GM19372 (cell line): Measurements from ENCODE around the gene HEPN1.

Experiments
- ATAC-seq: cut with Tn5 transposase; IDR thresholded peaks from one replicate; pipeline ENCODE4 v1.9.1; 2021; ENCODE audit warnings: mild to moderate bottlenecking, low read depth, moderate library complexity; ENCODE audit not compliant: unreplicated experiment

Gene HEPN1

DNA sequence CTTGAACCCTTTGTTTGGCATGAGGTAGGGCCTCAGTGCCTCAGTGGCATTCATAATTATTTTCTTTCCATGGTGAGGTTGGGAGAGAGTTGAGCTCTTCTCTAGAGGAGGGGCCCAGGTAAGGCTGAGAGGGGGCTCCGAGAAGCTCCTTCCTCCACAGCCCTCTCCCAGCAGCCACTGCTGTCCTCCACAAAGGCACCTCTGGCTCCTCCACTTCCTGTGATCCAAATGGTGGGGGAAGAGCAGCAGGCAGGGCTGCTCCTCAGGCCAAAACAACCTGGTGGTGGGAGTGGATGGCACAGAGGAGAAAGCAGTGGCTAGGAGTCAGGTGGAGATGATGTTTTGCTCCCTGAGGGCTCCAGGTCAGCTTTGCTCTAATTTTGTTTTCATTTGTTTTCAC, 34.7 kb upstream of the HEPN1 start:
- ATAC-seq, result no peak

DNA sequence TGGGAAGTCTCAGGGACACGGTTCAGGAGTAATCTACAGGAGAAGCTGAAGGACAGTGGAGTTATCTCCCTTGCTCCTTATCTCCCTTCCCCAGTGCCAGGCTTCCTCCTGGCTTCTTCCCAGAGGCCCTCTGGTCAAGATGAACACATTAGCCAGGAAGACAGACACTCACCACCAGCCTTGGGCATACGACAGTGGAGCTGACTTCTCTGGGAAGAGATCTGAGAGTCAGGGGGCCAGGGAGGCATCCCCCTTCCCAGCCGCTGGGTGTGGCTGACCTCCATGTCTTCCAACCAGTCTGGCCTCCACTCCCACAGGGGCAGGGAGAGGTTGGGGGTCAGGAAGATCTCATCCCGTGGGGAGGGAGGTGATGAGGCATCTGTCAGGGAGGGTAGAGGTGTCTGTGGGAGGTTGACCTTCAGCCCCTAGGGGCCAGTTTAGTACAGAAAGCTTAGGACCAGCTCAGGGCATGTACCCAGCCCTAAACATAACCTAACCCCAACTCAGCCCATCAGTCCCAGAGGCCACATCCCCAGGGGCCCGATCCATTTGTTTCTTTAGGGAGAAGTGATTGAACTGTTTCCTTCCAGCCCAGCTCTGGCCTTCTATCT, 34.1 kb upstream of the HEPN1 start:
- ATAC-seq, result no peak

DNA sequence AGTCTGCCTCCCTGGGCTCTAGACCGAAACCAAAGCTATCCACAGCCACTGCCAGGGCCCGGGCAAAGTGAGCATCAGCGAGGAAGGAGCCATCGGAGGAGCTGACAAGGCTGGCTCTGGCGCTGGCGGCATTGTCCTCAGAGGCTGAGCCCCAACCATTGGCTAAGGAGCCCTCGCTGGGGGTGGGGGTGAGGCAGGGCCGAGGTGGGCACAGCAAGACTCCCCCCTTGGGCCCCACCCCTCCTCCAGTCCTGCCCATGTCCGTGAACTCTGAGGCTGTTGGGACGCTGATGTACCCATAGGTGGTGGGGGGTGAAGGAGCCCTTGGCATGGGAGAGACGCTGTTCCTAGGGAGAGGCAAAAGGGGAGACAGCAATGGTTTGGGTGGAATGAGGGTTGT, 32.6 kb upstream of the HEPN1 start:
- no peak for ATAC-seq

DNA sequence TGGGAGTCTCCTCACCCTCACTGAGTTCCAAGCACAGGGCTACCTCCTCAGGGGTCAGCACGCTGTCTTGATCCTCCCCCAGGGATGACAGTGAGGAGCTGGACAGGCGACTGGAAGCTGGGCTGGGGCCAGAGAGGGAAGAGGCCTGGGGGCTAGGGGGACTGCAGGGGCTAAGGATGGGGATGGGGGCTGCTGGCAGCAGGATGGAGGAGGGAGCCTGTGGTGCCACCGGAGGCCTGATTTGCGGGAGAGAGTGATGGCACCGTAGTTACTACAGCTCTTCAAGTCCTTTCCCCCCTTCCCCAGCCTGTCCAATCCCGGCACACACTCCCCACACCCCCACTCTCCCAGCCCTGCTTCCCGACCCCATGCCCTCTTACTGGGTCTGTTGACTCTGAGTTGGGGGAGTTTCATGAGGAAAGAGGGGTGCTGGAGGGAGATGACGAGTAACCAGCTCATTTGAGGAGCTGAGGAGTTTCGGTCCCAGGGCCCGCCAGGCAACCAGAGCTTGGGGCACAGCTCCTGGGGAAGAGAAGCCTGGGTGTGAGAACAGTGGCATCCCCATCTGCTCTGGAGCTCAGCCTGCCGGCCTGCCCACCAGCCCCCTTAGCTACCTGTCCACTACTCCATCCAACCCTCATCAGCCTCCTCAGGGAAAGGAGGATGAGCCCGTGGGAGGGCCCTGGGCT, 31.9 kb upstream of the HEPN1 start:
- ATAC-seq, result no peak

DNA sequence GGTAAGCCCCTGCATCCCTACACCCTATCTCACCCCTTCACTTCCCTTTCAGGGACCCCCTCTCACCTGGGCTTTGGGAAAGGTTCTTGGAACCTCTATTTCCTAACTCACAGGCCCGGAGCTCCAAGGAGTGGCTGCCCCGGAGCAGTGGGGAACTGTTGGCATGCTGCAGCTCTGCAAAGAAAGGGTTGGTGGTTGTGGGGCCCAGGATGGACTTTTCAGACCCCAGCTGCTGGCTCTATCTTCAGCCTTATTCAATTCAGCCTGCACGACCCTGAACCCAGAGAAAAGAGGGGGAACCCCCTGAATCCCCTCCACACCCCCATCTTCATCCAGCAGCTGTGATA, 31.4 kb upstream of the HEPN1 start:
- ATAC-seq, result no peak

DNA sequence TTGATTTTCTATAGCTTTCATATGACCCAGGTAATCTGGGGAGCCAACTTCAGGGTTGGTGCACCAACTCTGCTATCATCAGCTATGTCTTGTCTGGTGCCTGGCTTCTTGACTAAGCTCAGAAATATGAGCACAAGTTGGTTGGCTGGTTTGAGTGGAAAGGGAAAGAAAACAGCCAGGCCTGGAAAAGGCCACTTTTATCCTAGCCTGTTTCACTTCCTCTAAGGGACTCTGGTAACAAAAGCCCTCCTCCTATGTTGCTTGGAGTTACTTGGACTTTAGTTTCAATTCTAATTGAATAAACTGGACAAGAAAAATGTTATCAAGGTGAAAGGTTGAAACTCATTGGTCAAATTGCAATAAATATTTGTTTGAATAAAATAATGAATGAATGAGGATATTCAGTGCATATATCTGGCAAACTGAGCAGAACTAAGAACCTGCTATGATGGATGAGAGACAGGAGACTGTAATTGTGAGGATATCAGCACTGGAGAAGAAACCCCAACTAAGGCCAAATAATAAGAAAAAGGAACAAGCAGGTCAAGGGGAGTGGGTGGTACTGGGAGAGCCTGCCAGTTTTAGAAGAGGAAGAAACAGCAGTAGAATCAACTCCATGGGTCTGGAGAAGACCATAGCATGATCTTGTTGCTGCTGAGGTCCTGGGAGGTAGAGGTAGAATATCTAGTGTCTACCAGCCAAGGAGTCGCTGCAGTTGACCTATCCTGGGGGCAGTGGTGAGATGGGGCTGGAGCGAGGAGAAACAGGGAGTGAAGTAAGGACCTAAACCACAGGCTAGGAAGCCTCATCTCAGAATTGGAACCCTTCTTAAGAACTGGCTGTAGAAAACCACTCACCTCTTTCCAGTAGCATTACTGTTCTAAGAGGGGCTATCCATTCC, 29.6 kb upstream of the HEPN1 start:
- no peak for ATAC-seq

DNA sequence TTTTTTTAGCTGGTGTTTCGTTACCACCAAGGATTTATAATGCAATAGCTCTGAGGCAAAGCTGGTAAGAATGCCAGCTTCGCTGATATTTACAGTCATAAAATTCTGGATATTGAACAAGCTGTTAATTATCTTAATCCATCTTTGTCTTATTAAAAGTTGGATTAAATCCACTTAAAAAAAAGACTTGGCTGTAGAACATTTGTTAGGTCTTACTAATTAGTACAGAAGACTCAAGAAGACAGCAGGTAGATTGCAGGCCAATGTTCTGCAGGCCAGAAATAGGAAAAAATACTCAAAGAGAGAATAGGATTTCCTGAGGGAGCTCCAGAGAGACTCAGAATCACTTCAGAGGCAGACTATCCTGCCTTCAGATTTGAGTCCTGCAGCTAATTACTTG, 28.9 kb upstream of the HEPN1 start:
- ATAC-seq, result no peak

DNA sequence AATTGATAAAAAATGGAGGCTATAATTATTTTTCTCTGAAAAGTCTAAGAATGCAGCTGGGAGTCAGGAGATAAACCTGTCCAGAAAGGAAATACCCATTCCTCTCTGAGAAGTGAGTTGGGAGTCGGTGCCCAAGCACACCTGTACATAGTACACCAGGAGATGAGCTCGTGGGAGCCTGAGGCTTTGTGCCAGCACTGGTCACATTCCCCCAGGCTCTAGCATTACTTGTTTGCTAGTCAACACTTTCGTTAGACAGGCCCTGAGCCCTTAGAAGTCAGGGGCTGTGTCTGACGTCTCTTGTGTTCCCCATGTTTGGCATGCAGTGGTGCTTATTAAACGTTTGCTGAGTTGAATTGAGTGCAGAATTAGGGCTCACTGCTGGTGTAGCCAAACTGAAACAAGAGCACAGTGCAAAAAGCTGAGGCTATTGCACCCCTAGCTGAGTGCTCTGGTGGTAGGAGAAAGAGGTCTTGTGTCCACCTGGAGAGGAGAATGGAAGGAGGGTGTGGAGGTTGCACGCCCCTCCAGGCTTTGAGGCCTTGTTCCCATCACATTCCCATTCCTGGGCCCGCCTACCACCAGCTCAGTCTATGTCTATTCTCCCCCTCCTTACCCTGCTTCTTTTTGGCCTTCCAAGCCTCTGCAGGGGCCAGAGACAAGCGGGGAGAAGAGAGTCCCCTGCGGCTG, 28.2 kb upstream of the HEPN1 start:
- no peak for ATAC-seq

DNA sequence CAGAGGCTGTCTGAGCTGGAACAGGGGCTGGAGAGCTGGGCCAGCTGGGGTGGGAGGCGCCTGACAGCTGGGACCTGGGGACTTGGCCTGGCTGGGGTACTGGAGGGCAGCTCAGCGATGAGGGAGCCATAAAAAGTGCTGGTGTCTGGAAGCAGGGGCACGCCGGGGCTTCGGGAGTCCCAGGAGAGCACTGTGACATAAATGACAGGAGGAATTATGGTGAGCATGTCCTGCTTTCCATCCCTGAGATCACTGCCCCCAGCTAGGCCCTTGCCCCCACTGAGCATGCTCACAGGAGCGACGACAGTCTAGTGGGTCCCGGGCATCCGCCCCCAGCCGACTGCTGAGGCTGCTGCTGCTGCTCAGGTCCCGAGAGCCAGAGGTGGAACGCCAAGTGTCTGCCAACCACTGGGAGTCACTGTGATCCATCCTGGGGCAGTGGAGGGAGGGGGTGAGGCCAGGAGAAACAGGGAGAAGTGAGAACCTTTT, 27.6 kb upstream of the HEPN1 start:
- no peak for ATAC-seq

DNA sequence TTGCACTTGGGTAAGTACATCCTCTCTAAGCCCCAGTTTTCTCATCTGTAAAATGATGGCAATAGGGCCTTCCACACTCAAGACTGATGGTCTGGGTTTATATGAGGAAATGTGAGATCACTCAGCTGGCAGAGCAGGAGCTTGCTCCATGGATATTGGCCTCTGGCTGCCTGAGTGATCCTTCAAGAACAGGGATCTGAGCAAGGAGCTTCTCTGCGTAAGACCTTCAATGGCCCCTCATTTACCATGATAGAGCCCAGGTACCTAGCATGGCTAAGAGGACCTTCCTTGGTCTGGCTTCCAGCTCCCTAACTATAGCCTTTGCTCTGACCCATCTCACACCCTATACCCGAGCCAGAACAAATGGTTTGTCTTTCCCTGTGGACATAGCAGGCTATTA, 26.9 kb upstream of the HEPN1 start:
- no peak for ATAC-seq

DNA sequence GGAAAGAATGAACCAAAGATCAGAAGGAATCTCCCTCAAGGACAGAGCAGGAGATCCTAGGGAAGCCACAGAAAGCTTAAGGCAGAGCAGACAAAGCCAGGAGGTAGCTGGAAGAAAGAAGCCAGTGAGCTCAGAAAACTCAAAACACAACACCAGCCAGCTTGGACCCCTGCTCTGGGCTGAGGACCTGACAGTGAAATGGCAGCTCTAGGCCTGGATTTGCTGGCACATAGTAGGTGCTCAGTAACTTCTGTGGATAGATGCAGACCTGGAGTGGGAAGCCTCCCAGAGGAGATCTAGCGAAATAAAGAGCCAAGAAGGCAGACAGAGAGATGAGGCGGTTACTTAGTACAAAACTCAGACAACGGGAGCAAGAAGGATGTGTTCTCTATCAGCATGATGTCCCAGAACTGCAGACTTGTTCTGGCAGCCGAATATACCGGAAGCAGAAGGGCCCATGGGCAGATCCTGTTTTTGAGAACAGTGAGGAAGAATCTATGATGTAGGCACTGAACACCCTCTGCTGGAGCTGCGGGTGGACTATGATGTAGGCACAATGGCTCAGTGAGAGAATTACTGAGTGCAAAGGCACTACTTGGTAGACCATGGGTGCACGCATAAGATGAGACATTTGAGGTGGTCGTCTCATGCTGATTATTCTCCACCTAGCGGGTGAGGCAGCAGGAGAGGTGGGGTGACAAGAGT, 26.1 kb upstream of the HEPN1 start:
- ATAC-seq, result no peak

DNA sequence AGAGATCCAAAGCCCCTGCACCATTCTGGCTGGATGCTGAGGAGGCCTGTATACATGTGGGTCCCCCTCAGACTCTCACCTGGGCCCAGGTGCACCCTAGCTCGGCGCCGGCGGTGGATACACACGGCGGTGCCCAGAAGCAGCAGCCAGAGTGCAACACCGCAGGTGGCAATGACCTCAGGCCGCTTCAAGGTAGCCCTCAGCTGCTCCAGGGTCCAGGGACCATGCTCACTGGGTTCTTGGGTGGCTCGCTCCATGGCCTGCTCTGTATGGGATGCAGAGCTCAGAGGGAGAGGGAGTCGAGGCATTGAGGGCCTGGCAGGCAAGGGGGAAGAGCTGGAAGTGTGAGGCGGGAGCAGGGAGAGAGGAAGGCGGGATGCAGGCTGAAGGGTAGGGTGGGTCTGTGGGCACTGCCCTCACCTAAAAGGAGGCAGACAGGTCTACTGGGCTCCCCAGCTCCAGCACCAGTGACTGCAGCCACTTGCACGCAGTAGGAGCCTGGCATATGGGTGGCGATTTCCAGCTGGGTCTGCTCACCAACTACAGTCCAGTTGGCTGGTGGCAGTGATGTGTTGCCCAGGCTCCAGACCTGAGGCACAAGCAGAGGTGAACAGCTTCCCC, 25.2 kb upstream of the HEPN1 start:
- no peak for ATAC-seq

DNA sequence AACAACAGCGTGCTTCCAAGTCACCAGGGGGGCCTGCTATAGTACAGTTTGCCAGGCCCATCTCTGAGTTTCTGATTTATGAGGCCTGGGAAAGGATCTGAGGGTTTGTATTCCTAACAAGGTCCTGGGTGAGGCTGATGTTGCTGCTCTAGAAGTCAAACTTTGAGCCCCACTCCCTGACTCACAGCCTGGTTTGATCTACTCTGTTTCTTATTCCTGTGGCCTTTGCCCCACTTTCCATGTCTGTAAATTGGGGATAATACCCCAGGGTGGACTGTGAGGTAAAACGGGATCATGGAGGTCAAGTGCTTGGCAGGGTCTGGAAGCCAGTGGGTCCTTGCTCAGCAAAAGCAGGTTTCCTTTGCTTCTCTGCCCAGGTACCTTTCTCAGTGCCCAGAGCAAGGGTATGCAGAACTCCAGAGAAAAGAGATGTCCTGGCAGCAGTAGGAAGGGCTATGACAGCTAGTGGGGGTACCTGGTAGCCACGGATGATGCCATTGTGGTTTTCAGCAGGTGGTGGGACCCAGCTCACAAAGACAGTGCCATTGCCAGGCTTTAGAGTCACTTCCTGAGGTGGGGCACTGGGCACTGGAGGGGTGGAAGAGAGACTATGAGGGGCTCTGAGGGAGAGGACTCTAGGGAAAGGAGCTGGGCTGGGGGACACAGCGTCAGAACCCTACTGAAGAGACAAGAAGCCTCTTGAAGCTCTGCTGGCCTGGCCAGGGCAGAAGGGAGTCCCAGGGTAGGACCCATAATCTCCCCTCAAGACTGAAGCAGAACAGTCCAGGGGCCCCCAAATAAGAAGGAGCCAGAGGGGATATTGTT, 24.2 kb upstream of the HEPN1 start:
- no peak for ATAC-seq

DNA sequence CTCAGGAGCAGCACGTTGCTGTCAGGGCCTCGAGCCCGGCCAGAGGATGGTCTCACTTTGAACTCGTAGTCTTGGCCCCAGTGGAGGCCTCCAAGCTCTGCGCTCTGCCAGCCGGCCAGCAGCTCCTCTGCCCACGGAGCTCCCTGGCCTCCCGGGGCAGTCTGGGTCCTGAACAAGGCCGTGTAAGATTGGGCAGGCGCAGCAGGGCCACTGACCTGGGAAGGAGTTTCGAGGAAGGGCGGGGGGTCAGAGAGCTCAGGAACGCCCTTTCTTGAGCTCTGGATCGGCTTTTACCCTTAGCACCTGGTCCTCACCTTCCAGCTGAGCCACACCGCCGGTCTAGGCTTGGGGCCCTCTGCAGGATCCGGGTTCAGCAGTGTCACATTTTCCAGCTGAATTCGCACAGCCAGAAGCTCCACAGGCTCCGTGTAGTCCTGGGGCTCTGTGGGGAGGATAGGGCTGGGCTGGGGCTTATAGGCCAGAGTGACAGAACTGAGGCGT, 23.5 kb upstream of the HEPN1 start:
- no peak for ATAC-seq

DNA sequence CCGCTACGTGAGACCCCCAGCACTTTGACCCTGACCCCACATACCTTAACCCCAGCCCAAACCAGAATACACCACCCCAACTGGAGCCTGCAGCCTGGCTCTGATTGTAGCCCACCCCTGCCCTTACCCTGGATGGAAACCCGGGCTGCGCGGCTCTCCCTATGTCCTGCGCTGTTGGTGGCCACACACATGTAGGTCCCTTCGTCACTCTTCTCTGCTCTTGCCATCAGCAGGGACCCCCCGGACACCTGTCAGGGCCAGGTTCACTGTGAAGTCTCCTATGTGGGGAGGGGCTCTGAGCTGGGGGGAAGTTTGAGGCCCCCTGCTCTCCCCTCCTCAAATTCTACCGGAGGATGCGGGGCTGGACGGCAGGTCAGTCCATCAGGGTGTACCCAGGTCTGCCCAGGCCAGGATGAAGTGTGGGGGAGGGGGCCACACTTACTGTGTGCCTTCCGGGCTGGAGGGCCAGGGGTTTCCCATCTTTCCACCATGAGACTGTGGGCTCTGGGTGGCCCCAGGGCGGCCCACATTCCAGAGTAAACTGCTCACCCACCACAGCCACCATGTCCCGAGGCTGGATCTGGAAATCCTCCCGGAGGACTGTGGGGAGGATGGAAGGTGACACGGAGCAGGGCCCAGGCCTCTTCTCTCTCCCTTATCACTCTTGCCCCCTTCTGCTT, 22.8 kb upstream of the HEPN1 start:
- ATAC-seq, result no peak

DNA sequence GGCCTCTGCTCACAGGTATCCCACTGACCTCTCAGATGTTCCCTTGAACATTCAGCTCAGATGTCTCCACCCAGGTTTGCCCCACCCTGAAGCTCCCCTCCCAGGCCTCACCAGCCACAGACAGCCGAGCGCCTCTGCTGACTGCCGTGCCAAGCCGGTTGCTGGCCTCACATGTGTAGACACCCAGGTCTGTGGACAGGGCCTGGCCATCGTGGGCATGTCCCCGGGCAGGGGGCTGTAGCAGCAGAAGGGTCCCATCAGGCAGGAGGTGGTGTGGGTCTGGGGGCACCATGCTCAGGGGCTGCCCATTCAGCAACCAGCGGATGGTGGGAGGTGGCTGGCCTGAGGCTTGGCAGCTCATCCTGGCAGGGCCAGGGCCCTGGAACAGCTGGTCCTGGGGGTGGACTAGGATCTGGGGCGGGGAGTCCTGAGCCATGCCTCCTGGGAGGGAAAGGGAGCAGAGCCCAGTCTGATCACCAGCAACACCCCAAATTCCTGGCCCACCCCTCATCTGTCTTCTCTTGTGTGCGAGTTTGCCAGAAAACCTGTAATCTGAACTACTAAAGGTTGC, 22.1 kb upstream of the HEPN1 start:
- no peak for ATAC-seq

DNA sequence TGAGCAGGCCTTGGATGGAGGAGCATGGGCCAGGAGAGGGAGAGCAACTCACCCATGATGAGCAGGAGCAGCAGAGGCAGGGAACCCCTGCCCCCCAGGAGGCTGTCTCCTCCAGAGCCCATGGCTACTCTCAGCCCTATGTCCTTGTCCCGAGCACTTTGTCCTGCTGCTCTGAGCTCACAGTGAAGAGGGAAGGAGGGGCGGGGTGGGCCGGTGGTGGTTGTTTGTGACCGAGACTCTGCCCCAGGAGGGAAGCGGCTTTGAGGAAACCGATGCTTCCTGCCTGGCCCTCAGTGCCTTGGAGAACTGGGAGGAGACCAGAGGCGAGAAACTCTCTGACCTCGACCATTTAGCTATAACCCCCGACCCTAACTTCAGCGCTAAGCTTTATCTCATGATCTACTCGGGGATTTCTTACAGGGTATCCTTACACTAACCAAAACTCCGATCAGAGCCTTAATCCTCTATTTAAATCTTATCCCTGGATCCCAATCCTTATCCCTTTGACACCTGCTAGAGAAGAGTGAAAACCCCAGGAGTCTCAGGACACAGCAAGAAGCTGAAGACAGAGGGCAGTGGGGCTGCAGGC, 21.3 kb upstream of the HEPN1 start, which contains the start of gene ROBO4:
ROBO4 (minus strand) TSS at position 192 of the 589 bp plus-strand sequence; CDS start at position 122, 70 bp downstream.
- ATAC-seq, result no peak
